OCI-LY1 (cell line): Measurements from ENCODE around the gene OGG1.

Experiments used
- H2AFZ ChIP-seq: fragments of 200-600 bp; sonication (generic), shearing (Covaris generic); 2 replicates; pipeline ENCODE4 v1.6.0; 2014; ENCODE audit warnings: antibody characterized with exemption, mild to moderate bottlenecking, low read length
- H3F3A ChIP-seq: fragments of 200-600 bp; sonication (generic), shearing (Covaris generic); 2 replicates; pipeline ENCODE4 v1.6.0; 2014; ENCODE audit warnings: mild to moderate bottlenecking, antibody characterized with exemption, low read length, moderate library complexity; ENCODE audit not compliant: insufficient read depth
- H3K27ac ChIP-seq: fragments of 200-600 bp; sonication (generic); 2 replicates; pipeline ENCODE4 v1.5.1; 2014; ENCODE audit warnings: low read length, mixed run types, mild to moderate bottlenecking, low read depth; ENCODE audit not compliant: poor library complexity, severe bottlenecking
- H3K27me3 ChIP-seq: fragments of 200-600 bp; sonication (generic); 2 replicates; pipeline ENCODE4 v1.6.0; 2014; ENCODE audit warnings: antibody characterized with exemption, mild to moderate bottlenecking, low read length, moderate library complexity; ENCODE audit not compliant: insufficient read depth
- H3K36me3 ChIP-seq: fragments of 200-600 bp; sonication (generic); 2 replicates; pipeline ENCODE4 v1.6.1; 2014; ENCODE audit warnings: mild to moderate bottlenecking, antibody characterized with exemption, low read length, moderate library complexity, mixed read lengths; ENCODE audit not compliant: insufficient read depth
- H3K4me1 ChIP-seq: fragments of 200-600 bp; sonication (generic); 2 replicates; pipeline ENCODE4 v1.5.1; 2014; ENCODE audit warnings: mild to moderate bottlenecking, low read length, moderate library complexity; ENCODE audit not compliant: insufficient read depth, severe bottlenecking
- H3K4me2 ChIP-seq: fragments of 200-600 bp; sonication (generic), shearing (Covaris generic); 2 replicates; pipeline ENCODE4 v1.6.1; 2014; ENCODE audit warnings: low read length
- H3K4me3 ChIP-seq: fragments of 200-600 bp; sonication (generic); 2 replicates; pipeline ENCODE4 v1.5.1; 2014; ENCODE audit warnings: low read length, low read depth, mild to moderate bottlenecking, mixed read lengths; ENCODE audit not compliant: poor library complexity, severe bottlenecking
- H3K79me2 ChIP-seq: fragments of 200-600 bp; shearing (Covaris generic); 2 replicates; pipeline ENCODE4 v1.6.1; 2016; ENCODE audit warnings: mixed run types, low read length, mixed read lengths; ENCODE audit not compliant: insufficient read depth
- H3K9ac ChIP-seq: fragments of 200-600 bp; sonication (generic), shearing (Covaris generic); 2 replicates; pipeline ENCODE4 v1.6.1; 2014; ENCODE audit warnings: mild to moderate bottlenecking, low read length, mixed read lengths
- H3K9me2 ChIP-seq: fragments of 200-600 bp; sonication (generic), shearing (Covaris generic); 2 replicates; pipeline ENCODE4 v1.6.1; 2014; ENCODE audit warnings: low read depth, mild to moderate bottlenecking, low read length, mixed read lengths
- H3K9me3 ChIP-seq: fragments of 200-600 bp; shearing (Covaris generic); 2 replicates; pipeline ENCODE4 v1.6.1; 2014; ENCODE audit warnings: low read length, mixed read lengths
- H4K20me1 ChIP-seq: fragments of 200-600 bp; sonication (generic), shearing (Covaris generic); 2 replicates; pipeline ENCODE4 v1.6.0; 2016; ENCODE audit warnings: mild to moderate bottlenecking, low read length; ENCODE audit not compliant: insufficient read depth
- CTCF ChIP-seq: fragments of 200-600 bp; sonication (generic), shearing (Covaris generic); IDR thresholded peaks from 2 replicates; pipeline ENCODE4 v1.5.1; 2017; ENCODE audit warnings: mild to moderate bottlenecking, antibody characterized with exemption, low read length, moderate library complexity, mixed read lengths
- EZH2 ChIP-seq: fragments of 200-600 bp; sonication (generic), shearing (Covaris generic); IDR thresholded peaks from 2 replicates; pipeline ENCODE4 v1.8.0; 2017; ENCODE audit warnings: borderline replicate concordance, mixed run types, mild to moderate bottlenecking, antibody characterized with exemption, low read length, moderate library complexity, mixed read lengths

OGG1 gene

GRCh38 chr3:9785602-9786001 is 35.9 kb downstream of the OGG1 start:
- Histone ChIP-seq H3K4me1 (peaks cover 19% of the 10 kb centered on the region), H4K20me1 (no peaks in the 10 kb centered on the region), H3K9me3 (no peaks in the 10 kb centered on the region), H3K4me2 (no peak overlapping the region), H2AFZ (no peak overlapping the region), H3K36me3 (peaks cover 60% of the 10 kb centered on the region), H3K27me3 (no peaks in the 10 kb centered on the region), H3F3A (no peaks in the 10 kb centered on the region), H3K27ac (no peak overlapping the region), H3K9me2 (no peaks in the 10 kb centered on the region), H3K79me2 (no peaks in the 10 kb centered on the region), H3K4me3 (no peak overlapping the region), H3K9ac (no peak overlapping the region)
- no peak for TF ChIP-seq CTCF

GRCh38 chr3:9786209-9786739 is 36.5 kb downstream of the OGG1 start:
- H3K9ac ChIP-seq = no peak overlapping the region
- H3K4me1 ChIP-seq = peaks cover 17% of the 10 kb centered on the region
- H3K79me2 ChIP-seq = no peaks in the 10 kb centered on the region
- H2AFZ ChIP-seq = no peak overlapping the region
- TF ChIP-seq EZH2 = no peak
- no peak for TF ChIP-seq CTCF
- peaks cover 60% of the 10 kb centered on the region for H3K36me3 ChIP-seq
- no peak overlapping the region for H3K4me3 ChIP-seq
- H4K20me1 ChIP-seq = no peaks in the 10 kb centered on the region
- no peaks in the 10 kb centered on the region for H3K9me2 ChIP-seq
- no peaks in the 10 kb centered on the region for H3F3A ChIP-seq
- H3K27me3 ChIP-seq = no peaks in the 10 kb centered on the region
- H3K4me2 ChIP-seq = no peak overlapping the region
- no peaks in the 10 kb centered on the region for H3K9me3 ChIP-seq
- no peak overlapping the region for H3K27ac ChIP-seq

- peak; percentile 85 for TF ChIP-seq CTCF
- TF ChIP-seq EZH2 = no peak
Observed at GRCh38 chr3:9786825-9787669, 37.3 kb downstream of the OGG1 start.

More at GRCh38 chr3:9786825-9787669, 37.3 kb downstream of the OGG1 start:
- no peak overlapping the region for H3K4me2 ChIP-seq
- H3K9ac ChIP-seq = no peak overlapping the region
- no peaks in the 10 kb centered on the region for H3K9me2 ChIP-seq
- peaks cover 16% of the 10 kb centered on the region for H3K4me1 ChIP-seq
- H3F3A ChIP-seq = no peaks in the 10 kb centered on the region
- H3K9me3 ChIP-seq = no peaks in the 10 kb centered on the region
- peaks cover 57% of the 10 kb centered on the region for H3K36me3 ChIP-seq
- no peak overlapping the region for H2AFZ ChIP-seq
- H3K27ac ChIP-seq = no peak overlapping the region
- H3K79me2 ChIP-seq = peaks cover 3% of the 10 kb centered on the region; the same call in 1 of the 2 replicates
- H4K20me1 ChIP-seq = no peaks in the 10 kb centered on the region
- H3K4me3 ChIP-seq = no peak overlapping the region
- H3K27me3 ChIP-seq = no peaks in the 10 kb centered on the region
